Measurements from ENCODE around the gene ZFP92.

DNA sequence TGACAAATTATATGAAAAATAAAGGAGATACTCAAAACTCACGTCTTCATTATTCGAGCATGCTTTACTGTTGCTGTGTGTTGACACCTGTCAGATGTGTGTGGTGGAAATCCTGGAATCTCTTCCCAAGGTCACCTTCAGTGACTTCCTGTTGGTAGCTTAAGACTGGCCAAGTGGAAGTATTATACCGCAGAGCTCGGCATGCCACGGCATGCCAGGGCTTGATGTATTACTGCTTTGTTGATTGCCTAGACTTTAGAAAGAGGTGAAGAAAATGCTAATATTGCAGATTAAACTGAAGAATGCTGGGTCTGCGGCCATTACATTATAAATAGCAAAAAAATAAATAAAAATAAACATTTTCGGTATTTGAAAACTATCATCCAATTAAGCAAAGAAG lies 30.0 kb downstream of the ZFP92 start:
- no peak for TF ChIP-seq EZH2 (IDR thresholded peaks at IDR 0.05; ENCODE audit: insufficient read depth, low read length)
- TF ChIP-seq CTCF (IDR thresholded peaks at IDR 0.05; ENCODE audit: insufficient read depth, low read depth, low read length), result no peak

All from astrocyte (in vitro differentiated cells and primary cell).